Endothelial cell of umbilical vein (primary cell): ENCODE results near the gene CLTC. TPM values are rescaled to one million over a fixed set of nuclear protein-coding genes. Genes with fewer than 3 reads are reported as not detected.

Experiments
- BruUV-seq: library from RNA; stranded (reverse); fragments of 400-500 nt; replicated peaks from 2 replicates; lab custom pipeline; 2021; lab: Mats Ljungman, UMichigan
- CTCF ChIA-PET: fragments of 300-600, 350-600 bp; sonication (Branson Sonifier 250); formaldehyde crosslinking; loops from one replicate; lab custom pipeline; 2021; ENCODE audit warnings: antibody characterized with exemption, inconsistent platforms; lab: Charles Lee
- POLR2A ChIA-PET: fragments of 300-600, 350-600 bp; sonication (Branson Sonifier 250); formaldehyde crosslinking; loops from one replicate; lab custom pipeline; 2021; ENCODE audit warnings: antibody characterized with exemption, inconsistent platforms; lab: Charles Lee
- DNase-seq: peaks from one replicate; pipeline ENCODE4 v3.0.0-alpha.2; 2011; ENCODE audit warnings: low read depth, low spot score
- FAIRE-seq: peaks from 2 replicates; lab custom pipeline; 2011; peaks lifted over from hg19 to GRCh38; lab: Jason Lieb, UNC
- H2AFZ ChIP-seq: 2 replicates; pipeline ENCODE4 v1.6.0; 2012; ENCODE audit warnings: low read depth, low read length, control low read depth, inconsistent platforms
- H3K27ac ChIP-seq: 2 replicates; pipeline ENCODE4 v1.5.1; 2011; ENCODE audit warnings: low read depth, mild to moderate bottlenecking, control low read depth, low read length, moderate library complexity; ENCODE audit not compliant: insufficient read depth
- H3K27me3 ChIP-seq, 2 experiments: 2 replicates each; pipeline versions ENCODE4 v1.6.0 to v1.6.1; 2011; ENCODE audit warnings: low read length in 2 of 2, mixed read lengths in 1 of 2; ENCODE audit not compliant: control insufficient read depth in 2 of 2, insufficient read depth in 2 of 2
- H3K36me3 ChIP-seq, 2 experiments: 2 replicates in 1 of 2; 3 replicates in 1 of 2; pipeline ENCODE4 v1.5.1; 2011; ENCODE audit warnings: low read length in 2 of 2, mild to moderate bottlenecking in 1 of 2, moderate library complexity in 1 of 2; ENCODE audit not compliant: control insufficient read depth in 2 of 2, insufficient read depth in 2 of 2; ENCODE audit errors: extremely low read depth in 1 of 2
- H3K4me1 ChIP-seq: 3 replicates; pipeline ENCODE4 v1.5.1; 2011; ENCODE audit warnings: mild to moderate bottlenecking, low read length; ENCODE audit not compliant: control insufficient read depth, insufficient read depth; ENCODE audit errors: extremely low read depth
- H3K4me2 ChIP-seq: 2 replicates; pipeline ENCODE4 v1.6.1; 2011; ENCODE audit warnings: low read length, control low read depth, mixed read lengths; ENCODE audit not compliant: insufficient read depth
- H3K4me3 ChIP-seq, 3 experiments: fragments of 200-600 bp in 1 of 3; sonication (generic), shearing (Covaris generic) in 1 of 3; replicated peaks in 1 of 3; 2 replicates each; pipeline ENCODE4 v1.5.1; 2011 to 2016; ENCODE audit warnings: control low read depth in 3 of 3, low read length in 3 of 3, mild to moderate bottlenecking in 2 of 3, inconsistent platforms in 1 of 3, low read depth in 1 of 3, moderate library complexity in 1 of 3; ENCODE audit not compliant: insufficient read depth in 1 of 3
- H3K79me2 ChIP-seq: 2 replicates; pipeline ENCODE4 v1.6.0; 2012; ENCODE audit warnings: low read length, inconsistent platforms; ENCODE audit not compliant: control insufficient read depth, insufficient read depth
- H3K9ac ChIP-seq: replicated peaks from 2 replicates; pipeline ENCODE3; 2011; ENCODE audit warnings: low read length, control low read depth; ENCODE audit not compliant: insufficient read depth; ENCODE audit errors: extremely low read depth
- H3K9me1 ChIP-seq: replicated peaks from 3 replicates; pipeline ENCODE4 v1.6.0; 2011; ENCODE audit warnings: mild to moderate bottlenecking, low read length; ENCODE audit not compliant: control insufficient read depth, insufficient read depth; ENCODE audit errors: extremely low read depth
- H3K9me3 ChIP-seq: replicated peaks from 2 replicates; pipeline ENCODE4 v1.5.1; 2012; ENCODE audit warnings: low read length, inconsistent platforms; ENCODE audit not compliant: control insufficient read depth, insufficient read depth
- H4K20me1 ChIP-seq: replicated peaks from 2 replicates; pipeline ENCODE3; 2011; ENCODE audit warnings: mild to moderate bottlenecking, low read length; ENCODE audit not compliant: control insufficient read depth, insufficient read depth; ENCODE audit errors: extremely low read depth
- EZH2 ChIP-seq: IDR thresholded peaks from 2 replicates; pipeline ENCODE4 v1.6.1; 2012; ENCODE audit warnings: borderline replicate concordance, low read depth, mild to moderate bottlenecking, moderate library complexity, low read length, inconsistent platforms; ENCODE audit not compliant: severe bottlenecking
- FOS ChIP-seq: IDR thresholded peaks from 2 replicates; pipeline ENCODE4 v1.6.1; 2011; ENCODE audit warnings: mild to moderate bottlenecking, low read length, moderate library complexity, borderline replicate concordance; ENCODE audit not compliant: insufficient read depth
- GATA2 ChIP-seq: IDR thresholded peaks from 2 replicates; pipeline ENCODE4 v1.7.0; 2011; ENCODE audit warnings: low read depth, mild to moderate bottlenecking, moderate library complexity, mixed read lengths, low read length; ENCODE audit not compliant: insufficient read length, insufficient read depth
- JUN ChIP-seq: IDR thresholded peaks from 2 replicates; pipeline ENCODE4 v1.6.1; 2011; ENCODE audit warnings: borderline replicate concordance, low read depth; ENCODE audit not compliant: insufficient read length, insufficient read depth
- MYC ChIP-seq: IDR thresholded peaks from one replicate; pipeline ENCODE4 v1.6.1; 2011; ENCODE audit warnings: mild to moderate bottlenecking, low read depth, low read length
- POLR2A ChIP-seq: IDR thresholded peaks from 2 replicates; pipeline ENCODE4 v1.6.1; 2012; ENCODE audit warnings: low read depth, mild to moderate bottlenecking, control low read depth, low read length
- POLR2AphosphoS5 ChIP-seq: IDR thresholded peaks from 2 replicates; pipeline ENCODE4 v1.6.1; 2012; ENCODE audit warnings: low read depth, mild to moderate bottlenecking, control low read depth, low read length, moderate library complexity; ENCODE audit not compliant: insufficient read depth
- dilution Hi-C: fragments of 300-500 bp; cut with MboI; formaldehyde crosslinking; loops from one replicate; pipeline ENCODE4 v1.15.0; 2019; ENCODE audit warnings: low sequenced_read_pairs; ENCODE audit not compliant: extremely low pct_ligation_motif_present
- intact Hi-C: fragments of 100-400 bp; cut with micrococcal nuclease; formaldehyde crosslinking; loops from one replicate; pipeline ENCODE4 v1.10.0; 2022
- polyA plus RNA-seq, 4 experiments: library from polyadenylated mRNA; depleted of rRNA in 3 of 4; stranded (reverse) in 3 of 4; unstranded in 1 of 4; fragments of >200 nt; gene quantifications; 2 replicates each; pipeline versions ENCODE4 v1.2.1 to v1.2.3, GENCODE V29; 2011 to 2012; ENCODE audit warnings: missing spikeins in 1 of 4
- total RNA-seq: library from RNA; stranded (reverse); gene quantifications from 2 replicates; pipeline ENCODE4 v1.2.3, GENCODE V29; 2021
- TF ChIP-seq, protein P1 (sequence below), 2 donors: IDR thresholded peaks; 1 replicate in 1 of 2; 2 replicates in 1 of 2; pipeline ENCODE4 v1.5.1; 2011; ENCODE audit warnings: low read length in 2 of 2, mild to moderate bottlenecking in 2 of 2, moderate library complexity in 2 of 2, control low read depth in 1 of 2, inconsistent platforms in 1 of 2, low read depth in 1 of 2; ENCODE audit not compliant: insufficient read depth in 1 of 2; ENCODE audit errors: extremely low read depth in 1 of 2
- TF ChIP-seq, protein P2 (sequence below): IDR thresholded peaks from 2 replicates; pipeline ENCODE4 v1.6.1; 2011; ENCODE audit not compliant: insufficient read depth, insufficient read length

The CLTC gene
- total and polyA plus RNA-seq, 2 donors (not counting 3 experiments of a cell fraction or from before 2014, with no cell fraction given), result 164 to 326 TPM

DNA sequence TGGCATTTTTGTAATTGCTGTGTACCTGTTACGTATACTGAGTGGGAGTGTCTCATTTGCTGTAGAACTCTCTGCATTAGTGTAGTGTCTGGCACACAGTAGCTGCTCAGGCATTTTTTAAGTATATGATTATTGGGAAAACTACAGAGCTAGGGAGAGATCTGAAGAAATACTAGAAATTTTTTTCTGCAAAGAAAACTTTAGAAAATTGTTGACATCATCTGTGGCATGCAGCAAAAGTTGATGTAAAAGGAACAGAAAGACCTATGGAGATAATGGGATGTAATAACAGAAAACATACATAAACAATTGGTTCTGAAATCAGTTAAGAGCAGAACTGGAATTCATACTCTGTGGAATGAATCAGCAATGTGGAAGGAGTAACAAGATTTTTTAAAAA, 11.6 kb downstream of the CLTC start:
- no peak overlapping the region for H3K4me2 ChIP-seq
- CTCF ChIA-PET, result no interaction called here
- intact Hi-C loops (no loop called here), dilution Hi-C loops (no loop called here)
- H3K9me3 ChIP-seq, result no peaks in the 10 kb centered on the region
- H2AFZ ChIP-seq, result no peak overlapping the region
- no peak overlapping the region for H3K4me3 ChIP-seq
- H3K9ac ChIP-seq, result no peak overlapping the region
- DNase-seq (no peak), FAIRE-seq (no peak)
- peaks cover 98% of the 10 kb centered on the region for H3K79me2 ChIP-seq
- H3K27me3 ChIP-seq, result no peaks in the 10 kb centered on the region
- H3K4me1 ChIP-seq, result peaks cover 21% of the 10 kb centered on the region
- POLR2A ChIA-PET, result no interaction called here
- H3K9me1 ChIP-seq, result no peaks in the 10 kb centered on the region
- TF ChIP-seq, protein P1, sequence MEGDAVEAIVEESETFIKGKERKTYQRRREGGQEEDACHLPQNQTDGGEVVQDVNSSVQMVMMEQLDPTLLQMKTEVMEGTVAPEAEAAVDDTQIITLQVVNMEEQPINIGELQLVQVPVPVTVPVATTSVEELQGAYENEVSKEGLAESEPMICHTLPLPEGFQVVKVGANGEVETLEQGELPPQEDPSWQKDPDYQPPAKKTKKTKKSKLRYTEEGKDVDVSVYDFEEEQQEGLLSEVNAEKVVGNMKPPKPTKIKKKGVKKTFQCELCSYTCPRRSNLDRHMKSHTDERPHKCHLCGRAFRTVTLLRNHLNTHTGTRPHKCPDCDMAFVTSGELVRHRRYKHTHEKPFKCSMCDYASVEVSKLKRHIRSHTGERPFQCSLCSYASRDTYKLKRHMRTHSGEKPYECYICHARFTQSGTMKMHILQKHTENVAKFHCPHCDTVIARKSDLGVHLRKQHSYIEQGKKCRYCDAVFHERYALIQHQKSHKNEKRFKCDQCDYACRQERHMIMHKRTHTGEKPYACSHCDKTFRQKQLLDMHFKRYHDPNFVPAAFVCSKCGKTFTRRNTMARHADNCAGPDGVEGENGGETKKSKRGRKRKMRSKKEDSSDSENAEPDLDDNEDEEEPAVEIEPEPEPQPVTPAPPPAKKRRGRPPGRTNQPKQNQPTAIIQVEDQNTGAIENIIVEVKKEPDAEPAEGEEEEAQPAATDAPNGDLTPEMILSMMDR (IDR thresholded peaks at IDR 0.05; ENCODE audit: extremely low read depth in 1 of 2, insufficient read depth in 1 of 2, low read depth in 1 of 2, low read length in 2 of 2), result no peak
- TF ChIP-seq, protein P2, sequence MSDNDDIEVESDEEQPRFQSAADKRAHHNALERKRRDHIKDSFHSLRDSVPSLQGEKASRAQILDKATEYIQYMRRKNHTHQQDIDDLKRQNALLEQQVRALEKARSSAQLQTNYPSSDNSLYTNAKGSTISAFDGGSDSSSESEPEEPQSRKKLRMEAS, result no peak
- no peak for TF ChIP-seq MYC
- no peak for TF ChIP-seq FOS
- peaks cover 36% of the 10 kb centered on the region for H4K20me1 ChIP-seq
- no peak overlapping the region for H3K27ac ChIP-seq
- H3K36me3 ChIP-seq, result no peaks in the 10 kb centered on the region
- no TSS peak for BruUV-seq

DNA sequence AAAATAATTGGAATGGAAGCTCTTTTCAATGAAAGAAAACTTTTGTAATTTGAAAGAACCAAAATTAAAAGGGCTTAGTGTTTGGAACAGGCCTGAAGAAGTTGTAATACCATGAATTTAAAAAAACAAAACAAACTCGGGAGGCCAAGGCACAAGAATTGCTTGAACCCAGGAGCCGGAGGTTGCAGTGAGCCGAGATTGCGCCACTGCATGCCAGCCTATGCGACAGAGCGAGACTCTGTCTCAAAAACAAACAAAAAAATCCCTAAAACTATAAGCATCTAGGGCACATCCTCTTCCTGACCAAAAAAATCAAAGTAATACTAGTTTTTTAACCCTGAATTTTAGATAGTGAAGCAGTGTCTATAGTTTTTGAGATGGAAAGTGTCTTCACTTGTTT, 12.7 kb downstream of the CLTC start:
- H3K4me2 ChIP-seq, result no peak overlapping the region
- peaks cover 96% of the 10 kb centered on the region for H3K79me2 ChIP-seq
- no peaks in the 10 kb centered on the region for H3K27me3 ChIP-seq
- H4K20me1 ChIP-seq, result peaks cover 34% of the 10 kb centered on the region
- H3K9me1 ChIP-seq, result no peaks in the 10 kb centered on the region
- no peak overlapping the region for H3K9ac ChIP-seq
- ChIA-PET CTCF (interaction anchor here (0.7 kb wide), 1 partner anchor 322 kb away, joined by 3 read pairs; no protein-coding TSS in a partner anchor), POLR2A (interaction anchor here (0.7 kb wide), 1 partner anchor 730 kb away, joined by 3 read pairs; no protein-coding TSS in a partner anchor)
- intact Hi-C loops (no loop called here), dilution Hi-C loops (no loop called here)
- no peaks in the 10 kb centered on the region for H3K36me3 ChIP-seq
- H2AFZ ChIP-seq, result no peak overlapping the region
- DNase-seq (no peak), FAIRE-seq (no peak)
- TF ChIP-seq, protein P1 (IDR thresholded peaks at IDR 0.05; ENCODE audit: extremely low read depth in 1 of 2, insufficient read depth in 1 of 2, low read depth in 1 of 2, low read length in 2 of 2), result no peak
- TF ChIP-seq POLR2AphosphoS5, result no peak
- no peak for TF ChIP-seq GATA2
- TF ChIP-seq, protein P2, result no peak
- TF ChIP-seq EZH2, result no peak
- TF ChIP-seq JUN, result no peak
- TF ChIP-seq MYC, result no peak
- TF ChIP-seq POLR2A, result no peak
- TF ChIP-seq FOS, result no peak
- H3K4me3 ChIP-seq, result no peak overlapping the region
- H3K9me3 ChIP-seq, result no peaks in the 10 kb centered on the region
- H3K27ac ChIP-seq, result no peak overlapping the region
- BruUV-seq, result no TSS peak
- peaks cover 18% of the 10 kb centered on the region for H3K4me1 ChIP-seq
